Measurements from ENCODE around the gene SHB. TPM values are rescaled to one million over a fixed set of nuclear protein-coding genes. Genes with fewer than 3 reads are reported as not detected.

SHB gene
- total RNA-seq, 4 donors from 2014 or later: 12.3 to 22.9 (median 16.3) TPM

DNA sequence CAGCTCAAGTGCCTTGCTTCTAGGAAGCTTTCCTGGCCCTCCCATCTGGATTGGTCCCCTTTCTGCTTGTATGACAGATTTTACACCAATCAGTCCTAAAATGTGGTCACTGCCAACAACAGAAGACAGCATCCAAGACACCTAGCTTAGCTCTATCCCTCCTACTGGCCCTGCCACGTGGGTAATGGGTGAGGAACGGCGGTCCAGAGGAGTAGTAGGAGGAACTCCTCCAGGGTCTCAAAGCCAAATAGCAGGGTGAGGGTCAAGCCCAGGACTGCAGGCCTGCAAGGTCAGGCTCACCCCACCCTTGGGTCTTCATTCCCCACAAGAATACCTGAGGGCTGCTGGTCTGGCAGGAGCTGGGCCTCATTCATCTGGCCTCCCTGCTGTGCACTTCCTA is 108.4 kb downstream of the SHB start:
- 100% methylated on average over 3 of the region's 3 CpGs for WGBS
- no peak for DNase-seq (ENCODE audit: low spot score in 2 of 2)
- Histone ChIP-seq H3K4me3 (no peak overlapping the region), H3K27me3 (no peaks in the 10 kb centered on the region), H3K9me3 (no peaks in the 10 kb centered on the region), H3K36me3 (peaks cover 5% of the 10 kb centered on the region), H3K4me1 (peaks cover 33% of the 10 kb centered on the region), H3K27ac (no peak overlapping the region)
- no peak for TF ChIP-seq POLR2AphosphoS5 (IDR thresholded peaks at IDR 0.05)
- TF ChIP-seq EP300 (IDR thresholded peaks at IDR 0.05): no peak
- TF ChIP-seq, protein P1, sequence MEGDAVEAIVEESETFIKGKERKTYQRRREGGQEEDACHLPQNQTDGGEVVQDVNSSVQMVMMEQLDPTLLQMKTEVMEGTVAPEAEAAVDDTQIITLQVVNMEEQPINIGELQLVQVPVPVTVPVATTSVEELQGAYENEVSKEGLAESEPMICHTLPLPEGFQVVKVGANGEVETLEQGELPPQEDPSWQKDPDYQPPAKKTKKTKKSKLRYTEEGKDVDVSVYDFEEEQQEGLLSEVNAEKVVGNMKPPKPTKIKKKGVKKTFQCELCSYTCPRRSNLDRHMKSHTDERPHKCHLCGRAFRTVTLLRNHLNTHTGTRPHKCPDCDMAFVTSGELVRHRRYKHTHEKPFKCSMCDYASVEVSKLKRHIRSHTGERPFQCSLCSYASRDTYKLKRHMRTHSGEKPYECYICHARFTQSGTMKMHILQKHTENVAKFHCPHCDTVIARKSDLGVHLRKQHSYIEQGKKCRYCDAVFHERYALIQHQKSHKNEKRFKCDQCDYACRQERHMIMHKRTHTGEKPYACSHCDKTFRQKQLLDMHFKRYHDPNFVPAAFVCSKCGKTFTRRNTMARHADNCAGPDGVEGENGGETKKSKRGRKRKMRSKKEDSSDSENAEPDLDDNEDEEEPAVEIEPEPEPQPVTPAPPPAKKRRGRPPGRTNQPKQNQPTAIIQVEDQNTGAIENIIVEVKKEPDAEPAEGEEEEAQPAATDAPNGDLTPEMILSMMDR (IDR thresholded peaks at IDR 0.05): no peak
- TF ChIP-seq POLR2A (IDR thresholded peaks at IDR 0.05): no peak

- DNase-seq (ENCODE audit: low spot score in 2 of 2): no peak
- Histone ChIP-seq H3K9me3 (no peaks in the 10 kb centered on the region), H3K27ac (no peak overlapping the region), H3K4me3 (no peak overlapping the region), H3K36me3 (peaks cover 12% of the 10 kb centered on the region), H3K27me3 (no peaks in the 10 kb centered on the region), H3K4me1 (peaks cover 28% of the 10 kb centered on the region)
- WGBS: 59% methylated on average over 4 of the region's 4 CpGs
- TF ChIP-seq, protein P1 (IDR thresholded peaks at IDR 0.05): no peak
- TF ChIP-seq POLR2AphosphoS5 (IDR thresholded peaks at IDR 0.05): no peak
- no peak for TF ChIP-seq EP300 (IDR thresholded peaks at IDR 0.05)
- no peak for TF ChIP-seq POLR2A (IDR thresholded peaks at IDR 0.05)
Observed at GRCh38 chr9:37959976-37960375, 109.1 kb downstream of the SHB start.

DNA sequence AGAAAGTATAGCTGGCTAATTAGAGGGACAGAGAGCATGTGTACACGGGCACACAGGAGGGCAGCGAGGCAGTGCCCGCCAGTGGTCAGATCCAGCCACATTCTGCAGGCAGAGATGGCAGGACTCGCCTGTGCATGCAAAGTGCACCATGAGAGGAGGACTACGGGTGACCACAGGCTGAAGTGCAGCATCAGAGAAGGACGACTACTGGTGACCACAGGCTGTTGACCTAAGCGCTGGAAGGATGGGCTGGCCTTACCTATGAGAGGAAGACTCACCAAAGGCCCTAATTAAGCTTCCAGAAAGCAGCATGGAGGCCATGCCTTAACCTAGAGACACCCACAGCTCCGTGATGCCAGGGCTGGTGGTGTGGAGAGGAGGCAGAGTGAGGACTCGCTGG is 110.9 kb downstream of the SHB start:
- Histone ChIP-seq H3K36me3 (peaks cover 17% of the 10 kb centered on the region), H3K27ac (no peak overlapping the region), H3K4me3 (no peak overlapping the region), H3K9me3 (no peaks in the 10 kb centered on the region), H3K27me3 (no peaks in the 10 kb centered on the region), H3K4me1 (peaks cover 24% of the 10 kb centered on the region)
- TF ChIP-seq, protein P1 (IDR thresholded peaks at IDR 0.05): no peak
- no peak for TF ChIP-seq POLR2A (IDR thresholded peaks at IDR 0.05)
- no peak for TF ChIP-seq EP300 (IDR thresholded peaks at IDR 0.05)
- TF ChIP-seq POLR2AphosphoS5 (IDR thresholded peaks at IDR 0.05): no peak
- WGBS: 98% methylated on average over 9 of the region's 9 CpGs
- no peak for DNase-seq (ENCODE audit: low spot score in 2 of 2)

- TF ChIP-seq EP300 (IDR thresholded peaks at IDR 0.05): no peak
- TF ChIP-seq POLR2AphosphoS5 (IDR thresholded peaks at IDR 0.05): no peak
- no peak for TF ChIP-seq POLR2A (IDR thresholded peaks at IDR 0.05)
- TF ChIP-seq, protein P1 (IDR thresholded peaks at IDR 0.05): no peak
- Histone ChIP-seq H3K27me3 (no peaks in the 10 kb centered on the region), H3K36me3 (peaks cover 17% of the 10 kb centered on the region), H3K4me1 (peaks cover 21% of the 10 kb centered on the region), H3K27ac (no peak overlapping the region), H3K9me3 (no peaks in the 10 kb centered on the region), H3K4me3 (no peak overlapping the region)
- DNase-seq (ENCODE audit: low spot score in 2 of 2): no peak
- 98% methylated on average over 2 of the region's 2 CpGs for WGBS
Observed at GRCh38 chr9:37957664-37957953, 111.4 kb downstream of the SHB start.

DNA sequence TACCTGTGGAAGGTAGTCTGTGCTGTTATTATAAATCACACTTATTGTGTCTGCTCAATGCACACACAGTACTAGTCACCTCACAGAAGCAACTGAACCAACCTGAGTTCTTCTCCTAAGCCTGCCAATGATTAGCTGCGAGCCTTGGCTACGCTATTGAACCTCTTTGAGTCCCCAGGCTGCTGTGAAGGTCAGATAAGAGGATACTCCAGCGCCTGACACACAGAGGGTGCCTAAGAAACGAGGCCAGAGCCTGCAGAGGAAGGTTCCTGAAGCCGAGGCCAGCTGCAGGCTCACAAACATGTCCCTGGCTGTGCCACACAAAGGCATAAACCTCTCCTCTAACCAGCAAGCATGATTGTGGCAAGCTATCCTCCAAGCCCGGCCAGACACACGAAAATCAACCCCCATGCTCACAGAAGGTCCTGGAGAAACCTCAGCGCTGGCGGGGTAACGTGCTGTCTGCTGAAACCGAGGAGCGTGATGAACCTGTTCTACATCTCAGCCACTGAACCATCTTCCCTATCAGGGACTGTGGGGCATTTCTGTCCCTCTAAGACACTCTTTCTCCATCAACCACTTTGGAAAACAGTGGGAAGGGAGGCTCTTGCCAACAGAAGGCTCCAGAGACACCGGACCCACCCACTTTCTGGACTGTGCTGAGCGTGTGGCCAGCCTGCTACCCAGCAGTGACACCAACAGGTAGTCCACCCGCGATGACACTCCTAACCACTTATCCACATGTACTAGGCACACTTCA is 111.9 kb downstream of the SHB start:
- peaks cover 20% of the 10 kb centered on the region for H3K4me1 ChIP-seq
- H3K27ac ChIP-seq: no peak overlapping the region
- no peak overlapping the region for H3K4me3 ChIP-seq
- H3K9me3 ChIP-seq: no peaks in the 10 kb centered on the region
- H3K27me3 ChIP-seq: no peaks in the 10 kb centered on the region
- DNase-seq (ENCODE audit: low spot score in 2 of 2): no peak
- peaks cover 17% of the 10 kb centered on the region for H3K36me3 ChIP-seq
- TF ChIP-seq, protein P1 (IDR thresholded peaks at IDR 0.05): no peak
- TF ChIP-seq EP300 (IDR thresholded peaks at IDR 0.05) (no peak), POLR2AphosphoS5 (IDR thresholded peaks at IDR 0.05) (no peak), POLR2A (IDR thresholded peaks at IDR 0.05) (no peak)
- WGBS: 79% methylated on average over 16 of the region's 16 CpGs
